WTC11 (cell line): Measurements from ENCODE around the gene PANK3. TPM values are rescaled to one million over a fixed set of nuclear protein-coding genes. Genes with fewer than 3 reads are reported as not detected.
A peak's percentile ranks its signal among the peaks of the same experiment; 100 is the strongest.
"Not testable (repeated sequence)": the region's sequence is repeated elsewhere in the genome, so short reads cannot be mapped to it uniquely, and the experiment has no call there.

Experiments used
- ATAC-seq: fragments of 200-7000 bp; cut with Tn5 transposase; 2 replicates; pipeline ENCODE4 v1.10.0; 2021; ENCODE audit warnings: mild to moderate bottlenecking, moderate library complexity
- CTCF ChIA-PET: fragments of 300-600 bp; sonication (Branson Sonifier 250); formaldehyde crosslinking; loops from one replicate; lab custom pipeline; 2021; ENCODE audit warnings: antibody characterized with exemption; lab: Charles Lee
- POLR2A ChIA-PET: fragments of 350-600 bp; sonication (Branson Sonifier 250); formaldehyde crosslinking; loops from one replicate; lab custom pipeline; 2021; ENCODE audit warnings: antibody characterized with exemption; lab: Charles Lee
- DNase-seq: peaks from one replicate; pipeline ENCODE4 v3.0.0; 2021; ENCODE audit warnings: low spot score
- H3K27ac Mint-ChIP-seq: 2 replicates; pipeline ENCODE4 v1.8.0; 2021; ENCODE audit warnings: mixed read lengths
- H3K27me3 Mint-ChIP-seq: 2 replicates; pipeline ENCODE4 v1.8.0; 2021; ENCODE audit warnings: low read depth, mild to moderate bottlenecking, moderate library complexity, mixed read lengths
- H3K36me3 Mint-ChIP-seq: 2 replicates; pipeline ENCODE4 v1.8.0; 2021; ENCODE audit warnings: mixed read lengths
- H3K4me1 Mint-ChIP-seq: 2 replicates; pipeline ENCODE4 v1.8.0; 2022; ENCODE audit warnings: mixed read lengths
- H3K4me3 Mint-ChIP-seq: 2 replicates; pipeline ENCODE4 v1.8.0; 2021; ENCODE audit warnings: mild to moderate bottlenecking, moderate library complexity, mixed read lengths
- H3K9me3 Mint-ChIP-seq: 2 replicates; pipeline ENCODE4 v1.8.0; 2021; ENCODE audit warnings: mixed read lengths
- ARID4B ChIP-seq: sonication (generic); formaldehyde crosslinking; IDR thresholded peaks from 2 replicates; pipeline ENCODE4 v1.8.0; 2023; ENCODE audit warnings: missing genetic modification reagents, mild to moderate bottlenecking, borderline replicate concordance
- ATF1 ChIP-seq: sonication (generic); formaldehyde crosslinking; IDR thresholded peaks from 2 replicates; pipeline ENCODE4 v1.8.1; 2023; ENCODE audit warnings: mild to moderate bottlenecking, moderate library complexity, missing genetic modification reagents
- ESRRA ChIP-seq: sonication (generic); formaldehyde crosslinking; IDR thresholded peaks from 2 replicates; pipeline ENCODE4 v1.8.1; 2022; ENCODE audit warnings: mild to moderate bottlenecking, missing genetic modification reagents, borderline replicate concordance
- FOXP1 ChIP-seq: sonication (generic); formaldehyde crosslinking; IDR thresholded peaks from 2 replicates; pipeline ENCODE4 v1.8.0; 2022; ENCODE audit warnings: missing genetic modification reagents, mild to moderate bottlenecking, moderate library complexity, borderline replicate concordance
- GABPB1 ChIP-seq: sonication (generic); formaldehyde crosslinking; IDR thresholded peaks from 2 replicates; pipeline ENCODE4 v1.8.1; 2023; ENCODE audit warnings: mild to moderate bottlenecking, missing genetic modification reagents
- GTF2I ChIP-seq: fragments of 250-450 bp; sonication (Bioruptor Pico); conservative IDR thresholded peaks from 2 replicates; pipeline ENCODE4 v1.4.0; 2021; ENCODE audit warnings: mild to moderate bottlenecking
- JAZF1 ChIP-seq: fragments of 250-450 bp; sonication (Bioruptor Pico); IDR thresholded peaks from 2 replicates; pipeline ENCODE4 v1.9.0; 2021; ENCODE audit warnings: moderate library complexity, mild to moderate bottlenecking, inconsistent platforms
- MYBL2 ChIP-seq: sonication (generic); formaldehyde crosslinking; IDR thresholded peaks from 2 replicates; pipeline ENCODE4 v1.8.1; 2023; ENCODE audit warnings: mild to moderate bottlenecking, moderate library complexity, missing genetic modification reagents
- NR1H2 ChIP-seq: sonication (generic); formaldehyde crosslinking; IDR thresholded peaks from 2 replicates; pipeline ENCODE4 v1.9.0; 2021; ENCODE audit warnings: mild to moderate bottlenecking, moderate library complexity, missing genetic modification reagents
- NR3C1 ChIP-seq: sonication (generic); formaldehyde crosslinking; conservative IDR thresholded peaks from 2 replicates; pipeline ENCODE4 v1.8.1; 2023; ENCODE audit warnings: low read depth, mild to moderate bottlenecking, missing genetic modification reagents
- RELA ChIP-seq: sonication (generic); formaldehyde crosslinking; IDR thresholded peaks from 2 replicates; pipeline ENCODE4 v1.8.1; 2022; ENCODE audit warnings: missing genetic modification reagents, mild to moderate bottlenecking, borderline replicate concordance
- USF1 ChIP-seq: sonication (generic); formaldehyde crosslinking; IDR thresholded peaks from 2 replicates; pipeline ENCODE4 v1.8.0; 2022; ENCODE audit warnings: mild to moderate bottlenecking, missing genetic modification reagents
- ZBTB21 ChIP-seq: sonication (generic); formaldehyde crosslinking; IDR thresholded peaks from 2 replicates; pipeline ENCODE4 v1.8.1; 2023; ENCODE audit warnings: mild to moderate bottlenecking, missing genetic modification reagents, borderline replicate concordance
- ZMAT4 ChIP-seq: fragments of 250-450 bp; sonication (Bioruptor Pico); IDR thresholded peaks from 2 replicates; pipeline ENCODE4 v1.9.0; 2021; ENCODE audit warnings: mild to moderate bottlenecking
- ZNF281 ChIP-seq: sonication (generic); formaldehyde crosslinking; IDR thresholded peaks from 2 replicates; pipeline ENCODE4 v1.8.0; 2023; ENCODE audit warnings: mild to moderate bottlenecking, missing genetic modification reagents
- ZNF396 ChIP-seq: fragments of 250-450 bp; sonication (Bioruptor Pico); IDR thresholded peaks from 2 replicates; pipeline ENCODE4 v1.8.0; 2021; ENCODE audit warnings: mild to moderate bottlenecking, moderate library complexity, borderline replicate concordance
- ZNF425 ChIP-seq: fragments of 250-450 bp; sonication (Bioruptor Pico); conservative IDR thresholded peaks from 2 replicates; pipeline ENCODE4 v1.9.0; 2021; ENCODE audit warnings: mild to moderate bottlenecking
- ZNF671 ChIP-seq: fragments of 250-450 bp; sonication (Bioruptor Pico); IDR thresholded peaks from 2 replicates; pipeline ENCODE4 v1.8.0; 2021; ENCODE audit warnings: mild to moderate bottlenecking
- total RNA-seq: library from RNA; stranded (reverse); gene quantifications from 3 replicates; pipeline ENCODE4 v1.2.3, GENCODE V29; 2021

The PANK3 gene
- total RNA-seq, 1 experiment from 2014 or later = 90.2 TPM

GRCh38 chr5:168596122-168596521 lies 17.0 kb upstream of the PANK3 start:
- peak; percentile 52; the same call in 1 of the 2 replicates for TF ChIP-seq GABPB1 (CRISPR knock-in tag)
- H3K9me3 Mint-ChIP-seq, H3K36me3 Mint-ChIP-seq, DNase-seq, H3K27ac Mint-ChIP-seq, H3K4me3 Mint-ChIP-seq, ATAC-seq, POLR2A ChIA-PET, H3K4me1 Mint-ChIP-seq, CTCF ChIA-PET: not testable (repeated sequence)
- peaks cover 62% of the 10 kb centered on the region for H3K27me3 Mint-ChIP-seq

GRCh38 chr5:168592014-168592368 lies 12.8 kb upstream of the PANK3 start:
- Mint-ChIP-seq H3K27me3 (peaks cover 56% of the 10 kb centered on the region), H3K4me1 (no peaks in the 10 kb centered on the region), H3K27ac (no peak overlapping the region), H3K4me3 (no peak overlapping the region), H3K36me3 (no peaks in the 10 kb centered on the region)
- ATAC-seq = no peak
- TF ChIP-seq ATF1 = no peak
- peak; percentile 67; the same call in 1 of the 2 replicates for TF ChIP-seq GABPB1 (CRISPR knock-in tag)
- TF ChIP-seq, all 79 proteins: peak for 1
- no peak for DNase-seq
- no peaks in the 10 kb centered on the region for H3K9me3 Mint-ChIP-seq
- POLR2A ChIA-PET = no interaction called here
- CTCF ChIA-PET = no interaction called here

- Mint-ChIP-seq H3K4me3 (no peak overlapping the region), H3K36me3 (no peaks in the 10 kb centered on the region), H3K27me3 (peaks cover 51% of the 10 kb centered on the region), H3K9me3 (no peaks in the 10 kb centered on the region), H3K27ac (no peak overlapping the region), H3K4me1 (no peaks in the 10 kb centered on the region)
- TF ChIP-seq RELA (CRISPR knock-in tag) (no peak), ZNF425 (CRISPR knock-in tag) (no peak), GABPB1 (CRISPR knock-in tag) (no peak), USF1 (CRISPR knock-in tag) (no peak), MYBL2 (CRISPR knock-in tag) (no peak), GTF2I (no peak), JAZF1 (CRISPR knock-in tag) (no peak), ZBTB21 (CRISPR knock-in tag) (no peak), ZNF396 (CRISPR knock-in tag) (no peak), ZNF671 (CRISPR knock-in tag) (no peak), ZMAT4 (no peak), NR3C1 (CRISPR knock-in tag) (no peak), FOXP1 (no peak)
- no peak for DNase-seq
- CTCF ChIA-PET = no interaction called here
- ATAC-seq = no peak
- POLR2A ChIA-PET = no interaction called here
Observed at GRCh38 chr5:168591302-168592013, 12.3 kb upstream of the PANK3 start.

- TF ChIP-seq ZNF281 (no peak), ARID4B (CRISPR knock-in tag) (no peak), NR1H2 (no peak), ESRRA (CRISPR knock-in tag) (no peak)
- TF ChIP-seq, all 79 proteins: peak for 0
- Mint-ChIP-seq H3K36me3 (no peaks in the 10 kb centered on the region), H3K9me3 (no peaks in the 10 kb centered on the region), H3K4me1 (no peaks in the 10 kb centered on the region), H3K4me3 (no peak overlapping the region), H3K27ac (no peak overlapping the region), H3K27me3 (peaks cover 44% of the 10 kb centered on the region)
- ChIA-PET CTCF (no interaction called here), POLR2A (no interaction called here)
- DNase-seq (no peak), ATAC-seq (no peak)
Observed at GRCh38 chr5:168590666-168591065, 11.5 kb upstream of the PANK3 start.
